ENCODE measurements around the gene ST6GALNAC2.
"Not testable (repeated sequence)": the region's sequence is repeated elsewhere in the genome, so short reads cannot be mapped to it uniquely, and the experiment has no call there.

Gene ST6GALNAC2

DNA sequence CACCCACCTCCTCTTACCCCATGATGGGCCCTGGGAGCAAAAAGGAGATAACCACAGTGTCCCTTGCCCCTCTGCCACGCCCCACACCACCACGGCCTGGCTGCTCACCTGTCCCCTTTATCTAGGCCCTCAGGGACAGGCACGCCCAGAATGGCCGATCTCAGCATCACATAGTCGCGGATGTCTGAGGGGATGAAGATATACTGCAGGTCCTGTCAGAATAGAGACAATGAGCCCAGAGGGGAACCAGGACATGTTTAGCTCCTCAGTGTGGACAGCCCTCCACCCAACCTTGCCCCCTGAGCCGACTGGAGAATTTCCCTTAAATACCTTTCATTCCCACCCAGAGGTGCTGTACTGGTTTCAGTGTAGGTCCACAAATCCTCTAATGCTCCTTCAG, 15.2 kb downstream of the ST6GALNAC2 start:
- DNase-seq: no peak

GRCh38 chr17:76569607-76570279, 15.9 kb downstream of the ST6GALNAC2 start:
- no peak for DNase-seq

DNA sequence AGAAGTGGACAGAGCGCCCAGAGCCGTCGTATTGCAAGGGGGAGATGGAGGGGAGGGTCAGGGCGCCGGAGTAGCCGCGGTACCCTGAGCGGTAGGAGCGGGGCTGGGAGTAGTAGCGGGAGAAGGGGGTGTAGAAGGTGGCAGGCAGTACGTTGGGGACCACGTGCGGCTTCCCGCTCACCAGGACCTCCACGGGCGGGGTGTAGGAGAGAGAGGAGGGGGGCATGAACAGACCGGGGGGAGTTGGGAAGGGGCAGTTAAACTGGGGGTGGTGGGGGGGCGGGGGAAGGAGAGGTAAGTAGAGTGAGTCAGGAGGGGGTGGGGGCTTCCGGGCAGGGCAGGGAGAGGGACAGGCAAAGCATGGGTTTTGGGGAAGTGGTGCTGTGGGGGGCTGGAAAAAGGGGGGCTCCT, 16.8 kb downstream of the ST6GALNAC2 start:
- DNase-seq: no peak

- peak in 1 of 5 experiments; percentile 23 for DNase-seq
Measured at GRCh38 chr17:76567634-76568432, 17.8 kb downstream of the ST6GALNAC2 start.

DNA sequence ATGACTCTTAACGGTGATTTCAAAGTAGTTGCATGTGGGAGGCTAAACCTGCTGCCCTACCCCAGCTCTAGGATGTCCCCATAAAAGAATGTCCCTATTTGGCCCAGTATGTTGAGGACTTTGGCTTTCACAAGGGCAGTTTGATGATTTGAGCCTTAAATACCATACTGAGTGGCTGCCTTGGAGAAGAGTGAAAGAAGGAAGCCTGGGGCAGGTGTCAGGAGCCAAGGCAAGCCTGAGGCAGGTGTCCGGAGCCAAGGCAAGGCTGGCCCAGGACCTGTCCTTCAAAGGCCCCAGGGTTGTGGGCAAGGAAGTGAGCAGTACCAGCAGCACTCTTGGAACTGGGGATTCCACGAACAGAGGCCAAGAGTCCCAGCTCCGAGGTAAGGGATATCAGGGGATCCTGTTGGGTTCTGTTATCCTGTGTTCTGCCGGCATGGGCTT, 18.6 kb downstream of the ST6GALNAC2 start:
- DNase-seq: no peak

DNA sequence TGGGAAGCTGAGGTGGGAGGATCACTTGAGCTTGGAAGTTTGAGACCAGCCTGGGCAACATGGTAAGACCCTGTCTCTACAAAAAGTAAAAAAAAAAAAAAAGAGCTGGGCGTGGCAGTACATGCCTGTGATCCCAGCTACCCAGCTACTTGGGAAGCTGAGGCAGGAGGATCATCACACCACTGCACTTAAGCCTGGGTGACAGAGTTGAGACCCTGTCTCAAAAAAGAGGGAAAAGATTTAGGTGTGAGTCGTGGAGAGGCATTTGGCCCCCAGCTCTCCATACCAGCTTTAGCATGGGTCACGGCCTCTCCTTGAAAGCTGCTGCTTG, 19.1 kb downstream of the ST6GALNAC2 start:
- DNase-seq: no peak

DNA sequence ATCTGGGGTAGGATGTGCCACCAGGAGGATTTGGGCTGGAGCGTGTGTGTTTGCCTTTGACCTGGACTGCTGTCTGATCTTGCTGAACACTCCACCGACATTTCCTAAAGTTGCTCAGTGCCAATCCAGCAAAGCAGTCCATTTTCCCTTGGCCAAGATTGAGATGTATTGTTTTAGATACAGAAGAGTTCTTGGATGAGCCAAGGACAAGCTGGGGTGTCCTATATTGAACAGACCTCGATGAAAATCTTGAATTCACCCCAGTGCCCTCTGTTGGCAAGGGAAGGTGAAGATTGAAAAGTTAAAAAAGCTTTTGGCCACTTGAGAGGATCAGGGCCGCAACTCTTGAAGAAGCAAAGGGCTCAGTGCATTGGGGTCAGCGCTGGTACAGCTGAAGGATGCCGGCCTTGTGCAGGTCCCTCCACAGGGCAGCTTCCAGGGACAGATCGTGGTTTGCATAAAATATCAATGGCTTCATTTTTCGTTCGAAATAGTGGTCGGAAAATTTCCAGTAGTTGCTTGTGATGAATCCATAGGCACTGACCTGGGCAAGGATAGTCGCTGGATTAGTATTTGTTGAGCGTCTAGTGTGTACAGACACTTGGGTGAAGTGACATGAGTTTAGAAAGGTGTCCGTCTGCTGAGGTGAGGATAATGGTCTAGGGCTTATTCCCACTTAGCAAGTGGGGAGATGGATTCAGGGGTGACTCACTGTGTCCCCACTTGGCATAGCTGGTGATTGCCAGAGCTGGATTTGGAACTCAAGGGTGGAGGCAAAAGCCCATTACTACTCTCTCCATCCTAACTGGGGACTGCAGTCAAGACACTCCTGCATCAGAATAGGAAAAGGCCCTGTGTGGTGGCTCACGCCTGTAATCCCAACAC, 19.7 kb downstream of the ST6GALNAC2 start:
- no peak for DNase-seq

DNA sequence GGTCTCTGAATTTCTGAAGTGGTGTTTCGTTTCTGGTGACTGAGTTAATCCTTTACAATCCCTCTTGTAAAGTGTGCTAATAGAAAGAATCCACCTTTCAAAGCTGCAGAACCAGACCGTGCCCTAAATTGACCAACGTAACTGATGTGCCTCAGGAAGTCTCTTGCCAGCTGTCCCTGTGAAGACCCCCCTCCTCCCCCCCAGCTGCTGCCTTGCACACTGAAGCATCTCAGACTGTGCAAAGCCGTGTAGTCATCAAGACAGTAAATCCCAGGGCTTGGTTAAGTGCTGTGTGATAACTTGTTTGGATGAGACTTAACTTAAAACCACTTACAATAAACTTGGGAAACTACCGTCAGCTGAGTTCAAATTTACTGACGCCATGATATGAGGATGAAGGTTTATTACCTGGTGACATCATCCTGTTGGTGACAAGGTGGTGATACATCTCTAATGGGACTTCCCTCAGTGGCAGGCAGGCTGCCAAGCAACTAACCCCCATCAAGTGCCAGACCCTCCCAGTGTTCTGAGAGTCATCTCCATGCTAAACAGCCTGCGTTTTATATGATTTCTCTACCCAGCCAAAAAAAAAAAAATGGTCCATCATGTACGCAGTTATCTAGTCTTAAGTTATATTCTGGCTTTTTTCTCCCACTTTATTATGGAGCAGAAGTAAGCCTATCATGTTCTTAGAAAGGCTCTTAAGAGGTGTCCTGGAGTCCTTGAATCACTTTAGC, 20.5 kb downstream of the ST6GALNAC2 start:
- peak in 1 of 5 experiments; percentile 32 for DNase-seq

- DNase-seq: peak in 1 of 5 experiments; percentile 37
Measured at GRCh38 chr17:76563359-76563758, 22.3 kb downstream of the ST6GALNAC2 start.

GRCh38 chr17:76562734-76563148, 22.9 kb downstream of the ST6GALNAC2 start:
- peak in 1 of 5 experiments; percentile 50 for DNase-seq

DNA sequence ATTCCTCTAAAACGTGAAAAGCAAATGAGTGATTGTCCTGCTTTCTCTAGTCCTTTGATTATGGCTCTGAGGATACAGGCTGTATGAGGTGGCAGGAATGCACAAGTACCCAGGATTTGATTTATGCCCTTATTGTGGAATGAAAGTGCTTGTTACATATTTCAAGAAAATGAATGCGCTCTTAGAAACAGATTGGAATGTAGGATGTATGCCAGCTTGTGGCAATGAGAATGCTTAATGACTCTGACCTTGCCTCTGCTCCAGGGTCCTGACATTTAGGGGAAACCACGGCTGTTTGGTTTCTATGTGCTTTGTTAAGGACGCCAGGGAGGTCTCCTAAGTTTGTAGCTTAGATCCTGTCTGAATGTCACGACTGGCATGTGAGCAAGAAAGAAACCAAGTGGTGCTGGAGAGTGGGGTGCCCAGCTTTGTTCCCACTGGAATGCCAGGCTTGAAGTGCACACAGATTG, 23.8 kb downstream of the ST6GALNAC2 start:
- no peak for DNase-seq

- DNase-seq: peak in 2 of 5 experiments; percentile 68 to 88
Measured at GRCh38 chr17:76561332-76561731, 24.3 kb downstream of the ST6GALNAC2 start.

GRCh38 chr17:76560877-76561221, 24.8 kb downstream of the ST6GALNAC2 start:
- DNase-seq: peak in 2 of 5 experiments; percentile 33 to 42

DNA sequence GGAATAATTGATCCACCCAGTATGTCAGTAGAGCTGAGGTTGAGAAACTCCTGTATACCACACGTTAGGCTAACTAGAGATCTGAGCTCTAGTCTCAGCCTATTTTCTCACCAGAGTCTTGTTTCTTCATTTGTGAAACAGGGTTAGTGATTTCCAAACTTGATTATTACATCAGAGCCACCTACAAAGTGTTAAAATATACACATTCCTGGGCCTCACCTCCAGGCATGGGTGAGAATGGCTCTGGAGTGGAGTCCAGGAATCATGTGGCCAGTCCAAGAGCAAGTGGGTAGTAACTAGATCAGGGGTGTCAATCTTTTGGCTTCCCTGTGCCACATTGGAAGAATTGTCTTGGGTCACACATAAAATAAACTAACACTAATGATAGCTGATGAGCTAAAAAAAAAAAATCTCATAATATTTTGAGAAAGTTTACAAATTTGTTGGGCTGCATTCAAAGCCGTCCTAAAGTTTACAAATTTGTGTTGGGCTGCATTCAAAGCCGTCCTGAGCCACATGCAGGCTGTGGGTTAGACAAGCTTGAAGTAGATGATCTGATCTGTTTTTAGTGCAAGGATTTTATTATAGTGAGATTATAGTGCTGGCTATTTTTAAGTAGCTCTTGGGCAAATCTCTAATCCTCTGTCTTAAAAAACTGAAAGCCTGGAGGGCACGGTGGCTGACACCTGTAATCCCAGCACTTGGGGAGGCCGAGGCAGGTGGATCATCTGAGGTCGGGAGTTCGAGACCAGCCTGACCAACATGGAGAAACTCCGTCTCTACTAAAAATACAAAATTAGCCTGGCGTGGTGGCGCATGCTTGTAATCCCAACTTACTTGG, 25.4 kb downstream of the ST6GALNAC2 start:
- peak in 1 of 5 experiments; percentile 47 for DNase-seq

DNA sequence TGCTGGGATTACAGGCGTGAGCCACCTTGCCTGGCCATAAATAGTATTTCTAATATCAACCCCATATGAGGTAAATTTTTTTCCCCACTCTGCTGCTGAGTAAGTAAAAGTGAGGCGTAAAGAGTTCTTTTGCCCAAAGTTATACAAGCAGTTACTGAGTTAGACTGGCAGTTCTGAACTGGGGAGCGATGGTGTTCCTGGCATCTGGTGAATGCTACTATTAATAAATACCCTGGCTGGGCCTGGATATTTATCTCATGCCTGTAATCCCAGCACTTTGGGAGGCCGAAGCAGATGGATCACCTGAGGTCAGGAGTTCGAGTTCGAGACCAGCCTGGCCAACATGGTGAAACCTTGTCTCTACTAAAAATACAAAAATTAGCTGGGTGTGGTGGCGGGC, 26.2 kb downstream of the ST6GALNAC2 start:
- DNase-seq: not testable (repeated sequence)

DNA sequence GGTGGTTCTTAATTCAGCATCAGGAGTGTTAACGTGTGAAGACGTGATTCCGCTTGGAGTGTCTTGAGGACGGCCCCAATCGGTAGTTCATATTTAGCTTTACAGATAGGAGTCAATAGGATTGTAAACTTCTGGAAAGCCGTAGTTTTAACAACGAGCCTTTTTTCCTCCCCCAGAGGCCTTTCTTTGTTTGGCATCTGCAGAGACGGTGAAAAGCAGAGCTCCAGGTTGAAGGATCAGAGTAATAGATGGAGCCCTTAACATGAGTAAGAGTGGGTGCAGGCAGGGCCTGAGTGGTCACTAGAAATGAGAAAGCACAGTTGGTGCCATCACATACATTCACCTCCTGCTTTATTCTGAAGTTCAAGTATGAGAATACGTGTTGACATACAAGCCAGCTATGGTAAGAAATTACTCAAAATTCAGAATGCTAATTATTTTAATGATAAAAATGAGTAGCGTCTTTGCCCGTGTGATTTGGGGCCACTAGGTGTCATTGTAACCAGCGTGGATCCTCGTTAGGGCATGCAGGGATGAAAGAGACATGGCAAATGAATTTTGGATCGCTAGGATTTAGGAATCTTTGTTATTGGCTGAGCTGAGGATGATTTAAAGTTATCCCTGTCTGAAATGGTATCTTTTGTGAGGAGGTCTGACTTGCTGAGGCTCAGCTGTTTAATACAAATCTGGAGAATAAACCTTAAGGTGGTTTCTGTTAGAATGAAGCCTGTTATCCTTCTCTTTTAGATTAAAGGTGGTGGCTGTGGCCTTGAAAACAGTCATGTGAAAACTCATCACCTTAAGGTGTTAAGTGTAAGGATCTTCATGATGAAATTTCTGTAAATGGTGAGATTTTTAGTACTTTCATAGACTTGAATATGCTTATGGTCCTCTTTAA, 27.2 kb downstream of the ST6GALNAC2 start:
- peak in 1 of 5 experiments; percentile 42 for DNase-seq

GRCh38 chr17:76557368-76558197, 28.1 kb downstream of the ST6GALNAC2 start:
- peak; percentile 74 to 96 (median 89) for DNase-seq

DNA sequence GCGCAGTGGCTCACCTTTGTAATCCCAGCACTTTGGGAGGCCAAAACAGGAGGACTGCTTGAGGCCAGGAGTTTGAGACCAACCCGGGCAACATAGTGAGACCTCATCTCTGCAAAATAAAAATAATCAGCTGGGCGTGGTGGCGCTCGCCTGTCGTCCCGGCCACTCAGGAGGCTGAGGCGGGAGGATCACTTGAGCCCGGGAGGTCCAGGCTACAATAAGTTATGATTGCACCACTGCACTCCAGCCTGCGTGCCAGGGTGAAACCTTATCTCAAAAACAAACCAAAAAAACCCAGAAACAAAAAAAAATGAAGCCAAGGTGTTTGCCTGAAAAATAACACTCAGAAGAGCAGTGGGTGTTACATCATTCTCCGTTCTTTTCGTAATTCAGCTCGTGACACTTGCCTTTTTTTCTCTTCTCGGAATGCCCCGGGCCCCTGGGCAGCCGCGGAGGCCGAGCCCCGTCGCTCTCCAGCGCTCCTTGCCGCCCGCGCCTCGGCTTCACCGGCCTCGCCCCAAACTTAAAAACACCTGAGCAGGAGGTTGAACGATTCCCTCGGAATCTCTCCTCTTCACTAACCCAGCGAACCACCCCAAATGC, 28.8 kb downstream of the ST6GALNAC2 start:
- DNase-seq: peak; percentile 12 to 73 (median 36)

DNA sequence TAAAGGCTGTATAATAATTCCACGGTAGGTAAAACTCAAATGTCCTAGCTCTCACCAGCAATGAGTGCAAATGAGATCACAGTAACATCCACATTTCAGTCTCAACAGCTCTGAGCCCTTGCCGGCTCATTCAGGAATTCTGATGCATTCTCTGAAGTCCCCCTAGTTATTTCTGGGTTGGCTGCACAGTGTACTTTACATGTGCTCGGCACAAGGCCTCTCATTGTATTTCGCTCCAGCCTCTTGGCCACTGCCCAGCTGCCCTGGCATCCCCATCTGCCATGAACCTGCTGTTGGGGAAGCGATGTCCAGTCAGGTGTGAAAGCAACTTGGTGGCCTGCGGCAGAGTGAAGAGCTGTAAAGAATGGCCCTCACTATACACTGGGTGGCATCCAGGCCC, 31.5 kb downstream of the ST6GALNAC2 start:
- DNase-seq: no peak
